ENCODE measurements around the gene ARHGAP8. TPM values are rescaled to one million over a fixed set of nuclear protein-coding genes. Genes with fewer than 3 reads are reported as not detected.

The ARHGAP8 gene
- total and polyA plus RNA-seq, 10 of the 15 experiments (the other 5 are each of a cell fraction or from before 2014, with no cell fraction given), result 0.33 TPM; not detected in 9

GRCh38 chr22:44895296-44896055, 143.1 kb downstream of the ARHGAP8 start:
- ChIA-PET CTCF (no interaction called here), SMC1A (ENCODE audit: uncharacterized antibody, unreplicated experiment) (no interaction called here), POLR2A (interaction anchor here (0.5 kb wide), 1 partner anchor 164 kb away, joined by 3 read pairs; no protein-coding TSS in a partner anchor), RAD21 (ENCODE audit: unreplicated experiment) (no interaction called here)
- no peak overlapping the region for H3K9ac ChIP-seq (ENCODE audit: control insufficient read depth, insufficient read depth, low read length)
- DNase-seq (ENCODE audit: low read depth, low spot score) (no peak), FAIRE-seq (no peak), ATAC-seq (no peak)
- H3K9me3 ChIP-seq (replicated peaks; ENCODE audit: control insufficient read depth, insufficient read depth, low read length), result no peaks in the 10 kb centered on the region; the same call in 2 of the 3 replicates
- no peaks in the 10 kb centered on the region for H3K79me2 ChIP-seq (ENCODE audit: control insufficient read depth, insufficient read depth, low read length)
- 60% methylated on average over 23 of the region's 23 CpGs for whole genome bisulfite sequencing (ENCODE audit: insufficient coverage, insufficient replicate concordance, low lambda C conversion rate, missing lambda C conversion rate)
- H3K36me3 ChIP-seq (ENCODE audit: control insufficient read depth in 2 of 2, insufficient read depth in 2 of 2, low read length in 1 of 2), result no peaks in the 10 kb centered on the region
- no peak overlapping the region for H3K27ac ChIP-seq (ENCODE audit: control insufficient read depth, insufficient read depth)
- H4K20me1 ChIP-seq (ENCODE audit: control insufficient read depth, insufficient read depth), result no peaks in the 10 kb centered on the region
- H3K27me3 ChIP-seq (replicated peaks in 1 of 2; ENCODE audit: control insufficient read depth in 2 of 2, insufficient read depth in 2 of 2, low read length in 1 of 2), result no peaks in the 10 kb centered on the region
- no peak overlapping the region for H2AFZ ChIP-seq (ENCODE audit: control insufficient read depth, low read depth, low read length)
- H3K4me2 ChIP-seq (ENCODE audit: control insufficient read depth, insufficient read depth), result no peak overlapping the region
- H3K4me3 ChIP-seq, result no peak overlapping the region
- intact Hi-C loops (cut with micrococcal nuclease; ENCODE audit: unreplicated experiment) (no loop called here), in situ Hi-C loops (cut with MboI) (loop anchor here (25.0 kb wide), 1 partner anchor 533 kb away; no protein-coding TSS in a partner anchor)
- no peaks in the 10 kb centered on the region for H3K4me1 ChIP-seq (ENCODE audit: control insufficient read depth, insufficient read depth, low read length)
- BruUV-seq (replicated peaks), result no TSS peak
- TF ChIP-seq BCL3 (IDR thresholded peaks at IDR 0.05; ENCODE audit: borderline replicate concordance, insufficient read depth, low read depth, low read length, poor library complexity, severe bottlenecking) (no peak), REST (IDR thresholded peaks at IDR 0.05; ENCODE audit: low read depth, low read length) (no peak), RELA (IDR thresholded peaks at IDR 0.05; ENCODE audit: borderline replicate concordance, partially characterized antibody) (no peak), HSF1 (IDR thresholded peaks at IDR 0.05; ENCODE audit: low read depth, low read length) (no peak), YBX1 (IDR thresholded peaks at IDR 0.05) (no peak), ZBTB11 (CRISPR knock-in tag; IDR thresholded peaks at IDR 0.05) (no peak), POU2F2 (IDR thresholded peaks at IDR 0.05; ENCODE audit: borderline replicate concordance, low read depth, low read length) (no peak), KDM1A (IDR thresholded peaks at IDR 0.05; ENCODE audit: borderline replicate concordance) (no peak), NRF1 (conservative IDR thresholded peaks at IDR 0.05; ENCODE audit: low read depth, low read length) (no peak), TCF12 (IDR thresholded peaks at IDR 0.05; ENCODE audit: low read depth, low read length) (no peak), WRNIP1 (IDR thresholded peaks at IDR 0.05; ENCODE audit: borderline replicate concordance, low read depth, low read length) (no peak)

Measured in GM12878 (cell line).